Trophoblast cell (in vitro differentiated cells and primary cell): Measurements from ENCODE around the gene RBM26.
"Not testable (repeated sequence)": the region's sequence is repeated elsewhere in the genome, so short reads cannot be mapped to it uniquely, and the experiment has no call there.

Experiments used
- DNase-seq, 2 donors: peaks; one replicate each; pipeline ENCODE4 v3.0.0-alpha.2; 2016
- H2AFZ ChIP-seq: 2 replicates; pipeline ENCODE4 v1.6.1; 2013; ENCODE audit warnings: low read length, moderate library complexity, mild to moderate bottlenecking; ENCODE audit not compliant: insufficient read depth, poor library complexity
- H2AK5ac ChIP-seq: 2 replicates; pipeline ENCODE4 v1.6.1; 2013; ENCODE audit warnings: mild to moderate bottlenecking, low read length
- H2BK120ac ChIP-seq: 2 replicates; pipeline ENCODE4 v1.6.1; 2013; ENCODE audit warnings: low read length, mild to moderate bottlenecking, moderate library complexity; ENCODE audit not compliant: insufficient read depth, poor library complexity
- H2BK12ac ChIP-seq: 2 replicates; pipeline ENCODE4 v1.6.1; 2013; ENCODE audit warnings: mild to moderate bottlenecking, low read length, moderate library complexity
- H2BK5ac ChIP-seq: 2 replicates; pipeline ENCODE4 v1.6.1; 2013; ENCODE audit warnings: low read length, low read depth, moderate library complexity, mild to moderate bottlenecking; ENCODE audit not compliant: poor library complexity
- H3K14ac ChIP-seq: 2 replicates; pipeline ENCODE4 v1.6.1; 2013; ENCODE audit warnings: mild to moderate bottlenecking, low read length
- H3K18ac ChIP-seq: 2 replicates; pipeline ENCODE4 v1.6.1; 2013; ENCODE audit warnings: mild to moderate bottlenecking, low read length
- H3K23ac ChIP-seq: 2 replicates; pipeline ENCODE4 v1.6.1; 2013; ENCODE audit warnings: low read length
- H3K27ac ChIP-seq: 2 replicates; pipeline ENCODE4 v1.5.1; 2013; ENCODE audit warnings: low read depth, mild to moderate bottlenecking, inconsistent platforms, low read length, moderate library complexity
- H3K27me3 ChIP-seq: 2 replicates; pipeline ENCODE4 v1.6.1; 2013; ENCODE audit warnings: inconsistent platforms, mild to moderate bottlenecking, low read length, moderate library complexity; ENCODE audit not compliant: insufficient read depth
- H3K36me3 ChIP-seq, 2 experiments: 1 replicate in 1 of 2; 2 replicates in 1 of 2; pipeline ENCODE4 v1.6.1; 2013; ENCODE audit warnings: low read length in 2 of 2, mild to moderate bottlenecking in 2 of 2, moderate library complexity in 1 of 2; ENCODE audit not compliant: insufficient read depth in 2 of 2, control insufficient read depth in 1 of 2
- H3K4ac ChIP-seq: 2 replicates; pipeline ENCODE4 v1.6.1; 2013; ENCODE audit warnings: low read depth, mild to moderate bottlenecking, low read length, moderate library complexity
- H3K4me1 ChIP-seq, 2 experiments: 1 replicate in 1 of 2; 2 replicates in 1 of 2; pipeline ENCODE4 v1.6.1; 2013; ENCODE audit warnings: low read length in 2 of 2, mild to moderate bottlenecking in 2 of 2, moderate library complexity in 1 of 2; ENCODE audit not compliant: insufficient read depth in 2 of 2, control insufficient read depth in 1 of 2
- H3K4me2 ChIP-seq: 2 replicates; pipeline ENCODE4 v1.6.1; 2013; ENCODE audit warnings: inconsistent platforms, mild to moderate bottlenecking, low read length, moderate library complexity
- H3K4me3 ChIP-seq: 2 replicates; pipeline ENCODE4 v1.5.1; 2013; ENCODE audit warnings: mild to moderate bottlenecking, low read depth, low read length, inconsistent platforms
- H3K79me1 ChIP-seq: one replicate; pipeline ENCODE4 v1.6.1; 2013; ENCODE audit warnings: low read length
- H3K79me2 ChIP-seq: 2 replicates; pipeline ENCODE4 v1.6.1; 2013; ENCODE audit warnings: low read length, mild to moderate bottlenecking; ENCODE audit not compliant: control insufficient read depth, insufficient read depth, poor library complexity
- H3K9ac ChIP-seq: 2 replicates; pipeline ENCODE4 v1.6.1; 2013; ENCODE audit warnings: mild to moderate bottlenecking, low read length
- H3K9me3 ChIP-seq: 2 replicates; pipeline ENCODE4 v1.6.1; 2013; ENCODE audit warnings: low read depth, mild to moderate bottlenecking, control low read depth, inconsistent platforms, low read length; ENCODE audit not compliant: insufficient read depth
- H4K12ac ChIP-seq: 2 replicates; pipeline ENCODE4 v1.6.1; 2013; ENCODE audit warnings: low read depth, mild to moderate bottlenecking, low read length, moderate library complexity
- H4K8ac ChIP-seq: 2 replicates; pipeline ENCODE4 v1.6.1; 2013; ENCODE audit warnings: low read depth, mild to moderate bottlenecking, low read length, moderate library complexity
- H4K91ac ChIP-seq: one replicate; pipeline ENCODE4 v1.6.1; 2013; ENCODE audit warnings: low read depth, mild to moderate bottlenecking, low read length, moderate library complexity
- WGBS: extraction: QIAGEN DNeasy Blood & Tissue Kit; methylation state at CpG from one replicate; pipeline ENCODE4 v1.1.7; 2013; ENCODE audit warnings: missing lambda C conversion rate; ENCODE audit not compliant: insufficient read length, insufficient coverage; ENCODE audit errors: extremely low coverage; 5-methylcytosine and 5-hydroxymethylcytosine counted together

The RBM26 gene

DNA sequence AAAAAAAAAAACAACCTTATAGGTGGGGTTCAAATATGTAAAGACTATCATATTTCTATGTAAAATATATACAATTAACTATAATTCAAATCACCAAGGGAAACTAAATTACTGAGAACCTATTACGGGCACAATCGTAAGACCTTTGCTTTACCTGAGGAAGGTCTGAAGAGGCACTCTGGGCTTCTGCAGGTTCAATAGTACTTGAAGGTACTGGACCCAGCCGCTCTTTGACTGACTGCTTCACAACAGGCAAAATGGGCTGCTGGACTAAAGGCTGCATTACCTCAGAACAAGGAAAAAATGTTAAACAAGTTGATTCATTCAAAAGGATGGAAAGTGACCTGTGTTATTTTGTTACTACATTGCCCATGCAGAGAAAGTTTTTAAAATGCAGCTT lies 51.8 kb downstream of the RBM26 start:
- H3K27me3 ChIP-seq: no peaks in the 10 kb centered on the region
- no peak overlapping the region for H2BK120ac ChIP-seq
- H4K8ac ChIP-seq: no peak overlapping the region
- H2AK5ac ChIP-seq: no peak overlapping the region
- H4K12ac ChIP-seq: no peak overlapping the region
- no peak overlapping the region for H2AFZ ChIP-seq
- H3K79me2 ChIP-seq: no peaks in the 10 kb centered on the region
- H2BK12ac ChIP-seq: no peak overlapping the region
- H3K18ac ChIP-seq: no peak overlapping the region
- H3K4me2 ChIP-seq: no peak overlapping the region
- WGBS: no CpG with 5 or more reads among the region's 3 CpGs
- H3K27ac ChIP-seq: no peak overlapping the region
- no peaks in the 10 kb centered on the region for H3K9me3 ChIP-seq
- H3K4me1 ChIP-seq: no peaks in the 10 kb centered on the region
- H4K91ac ChIP-seq: no peak overlapping the region
- no peak for DNase-seq
- peaks cover 5 to 9% of the 10 kb centered on the region in 2 experiments for H3K36me3 ChIP-seq
- H2BK5ac ChIP-seq: no peak overlapping the region
- no peak overlapping the region for H3K4me3 ChIP-seq
- no peaks in the 10 kb centered on the region for H3K79me1 ChIP-seq
- H3K4ac ChIP-seq: no peak overlapping the region
- H3K14ac ChIP-seq: no peak overlapping the region
- H3K23ac ChIP-seq: no peak overlapping the region
- no peak overlapping the region for H3K9ac ChIP-seq

DNA sequence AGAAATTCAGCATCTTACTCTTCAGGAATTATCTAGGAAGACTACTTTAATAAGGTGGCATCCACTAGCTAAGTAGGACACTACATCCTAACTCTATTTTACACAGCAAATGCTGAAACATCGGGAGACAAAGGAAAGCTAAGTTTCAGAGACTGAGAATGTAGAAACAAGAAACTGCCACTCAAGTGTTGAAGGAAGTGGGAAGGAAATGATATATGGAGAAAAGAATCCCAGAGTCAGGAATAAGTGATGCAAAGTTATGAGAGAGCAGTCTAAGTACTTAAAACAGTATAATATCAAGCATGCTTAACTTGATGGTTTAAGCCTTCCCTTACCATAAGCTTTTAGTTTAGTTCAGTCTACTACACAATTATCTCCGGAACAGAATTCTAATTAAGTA lies 52.4 kb downstream of the RBM26 start:
- Histone ChIP-seq H3K9ac (no peak overlapping the region), H2BK5ac (no peak overlapping the region), H3K4me1 (no peaks in the 10 kb centered on the region), H3K4me2 (no peak overlapping the region), H3K79me2 (no peaks in the 10 kb centered on the region), H3K27me3 (no peaks in the 10 kb centered on the region), H4K91ac (no peak overlapping the region), H3K79me1 (no peaks in the 10 kb centered on the region), H3K18ac (no peak overlapping the region), H3K14ac (no peak overlapping the region), H2AFZ (no peak overlapping the region), H2AK5ac (no peak overlapping the region), H2BK12ac (no peak overlapping the region), H4K12ac (no peak overlapping the region), H3K4me3 (no peak overlapping the region), H3K4ac (no peak overlapping the region), H3K36me3 (peaks cover 5 to 9% of the 10 kb centered on the region in 2 experiments), H3K9me3 (no peaks in the 10 kb centered on the region), H2BK120ac (no peak overlapping the region), H3K27ac (no peak overlapping the region), H3K23ac (no peak overlapping the region), H4K8ac (no peak overlapping the region)
- WGBS: no CpG with 5 or more reads among the region's 2 CpGs
- no peak for DNase-seq

DNA sequence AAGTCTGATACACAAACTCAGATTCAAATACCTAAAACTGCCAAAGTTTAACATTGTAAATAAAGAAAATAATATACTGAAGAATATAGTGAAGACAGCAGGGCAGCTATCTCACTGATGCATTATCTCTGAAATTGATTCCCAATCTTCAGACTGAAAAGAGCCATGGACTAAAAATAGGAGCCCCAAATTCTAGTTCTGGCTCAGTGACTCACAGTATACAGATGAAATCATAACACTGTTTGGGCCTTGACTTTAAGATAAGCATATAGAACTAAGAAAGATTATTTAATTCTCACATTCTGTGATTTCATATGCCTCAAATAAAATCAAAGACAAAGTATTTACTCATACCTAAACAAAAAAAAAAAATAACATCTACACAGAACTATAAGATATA lies 53.9 kb downstream of the RBM26 start:
- Histone ChIP-seq H3K4me3 (no peak overlapping the region), H3K18ac (no peak overlapping the region), H3K23ac (no peak overlapping the region), H3K79me2 (no peaks in the 10 kb centered on the region), H4K12ac (no peak overlapping the region), H3K9ac (no peak overlapping the region), H3K4ac (no peak overlapping the region), H3K9me3 (no peaks in the 10 kb centered on the region), H3K79me1 (no peaks in the 10 kb centered on the region), H3K4me1 (no peaks in the 10 kb centered on the region), H2AFZ (no peak overlapping the region), H4K91ac (no peak overlapping the region), H3K36me3 (peaks cover 5 to 6% of the 10 kb centered on the region in 2 experiments), H3K14ac (no peak overlapping the region), H3K4me2 (no peak overlapping the region), H2AK5ac (no peak overlapping the region), H3K27ac (no peak overlapping the region), H2BK5ac (no peak overlapping the region), H2BK120ac (no peak overlapping the region), H4K8ac (no peak overlapping the region), H2BK12ac (no peak overlapping the region), H3K27me3 (no peaks in the 10 kb centered on the region)
- DNase-seq: no peak

- H2AFZ ChIP-seq, H4K8ac ChIP-seq, H3K14ac ChIP-seq, H2AK5ac ChIP-seq, H3K27me3 ChIP-seq, H3K27ac ChIP-seq, H3K23ac ChIP-seq, H3K4me2 ChIP-seq, H3K79me1 ChIP-seq, H2BK12ac ChIP-seq, H3K79me2 ChIP-seq, H4K12ac ChIP-seq, H3K4me3 ChIP-seq, H3K9ac ChIP-seq, H3K36me3 ChIP-seq, H4K91ac ChIP-seq, H2BK120ac ChIP-seq, H3K9me3 ChIP-seq, DNase-seq, H3K4me1 ChIP-seq, H3K4ac ChIP-seq, H3K18ac ChIP-seq, H2BK5ac ChIP-seq: not testable (repeated sequence)
- WGBS: no CpG with 5 or more reads among the region's 10 CpGs
Measured at GRCh38 chr13:79349608-79350007, 56.4 kb downstream of the RBM26 start.
